PC-3 (cell line): ENCODE data around the gene LCLAT1.

Experiments used
- CTCF ChIP-seq: fragments of 300-600 bp; sonication (generic); conservative IDR thresholded peaks from 2 replicates; pipeline ENCODE4 v1.5.1; 2017; ENCODE audit warnings: antibody characterized with exemption, low read depth, mild to moderate bottlenecking, low read length
- EZH2 ChIP-seq: fragments of 300-600 bp; sonication (generic); IDR thresholded peaks from one replicate; pipeline ENCODE4 v1.6.1; 2017; ENCODE audit warnings: antibody characterized with exemption, mild to moderate bottlenecking, low read length; ENCODE audit not compliant: unreplicated experiment
- EZH2phosphoT487 ChIP-seq: fragments of 300-600 bp; sonication (generic); IDR thresholded peaks from 2 replicates; pipeline ENCODE4 v1.6.1; 2018; ENCODE audit warnings: mild to moderate bottlenecking, antibody characterized with exemption, low read length, borderline replicate concordance

DNA sequence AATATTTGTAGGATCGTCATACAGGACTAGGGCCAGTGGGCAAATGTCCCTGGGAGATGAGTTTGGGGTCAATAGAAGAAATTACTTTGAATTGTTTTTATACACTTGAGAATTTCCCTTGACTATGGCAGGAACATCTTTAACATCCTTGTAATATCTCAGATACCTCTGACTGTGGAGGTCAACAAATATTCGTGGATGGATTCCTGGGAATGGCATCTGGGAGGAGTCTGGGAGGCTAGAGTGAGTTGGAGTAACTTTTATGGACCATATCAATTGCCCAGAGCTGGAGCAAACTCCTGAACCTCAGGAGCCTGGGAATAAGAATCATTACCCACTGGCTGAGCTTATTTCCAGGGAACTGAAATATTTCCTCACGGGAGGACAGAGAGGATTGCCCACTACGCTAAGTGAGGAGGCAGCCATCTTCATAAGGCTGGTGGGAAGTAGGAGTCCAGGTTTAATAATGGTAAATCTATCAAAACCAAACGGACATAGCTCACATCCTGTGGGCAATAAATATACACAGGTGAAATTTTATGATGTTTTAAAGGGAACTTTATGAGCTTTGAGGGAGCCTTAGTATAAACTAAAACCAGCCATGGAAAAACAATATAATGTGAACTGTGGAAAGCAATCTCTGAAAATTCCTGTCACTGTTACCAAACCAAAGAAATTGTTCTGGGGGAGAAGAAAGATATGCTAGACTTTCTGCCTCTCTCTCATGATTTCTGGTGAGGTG lies 44.4 kb upstream of the LCLAT1 start:
- TF ChIP-seq CTCF (no peak), EZH2phosphoT487 (no peak), EZH2 (no peak)
